MM.1S (cell line): ENCODE measurements around the gene TTC39C.

Experiments
- CTCF ChIP-seq: fragments of 300-600 bp; sonication (generic); IDR thresholded peaks from 2 replicates; pipeline ENCODE4 v1.5.1; 2016; ENCODE audit warnings: antibody characterized with exemption, low read length, mixed read lengths
- EZH2 ChIP-seq: fragments of 300-600 bp; sonication (generic); optimal IDR thresholded peaks from 2 replicates; pipeline ENCODE3; 2017; ENCODE audit warnings: low read depth, mild to moderate bottlenecking, antibody characterized with exemption, low read length, mixed read lengths

GRCh38 chr18:24060644-24061043 lies 46.1 kb downstream of the TTC39C start:
- TF ChIP-seq CTCF (no peak), EZH2 (no peak)
